NT2/D1 (cell line): ENCODE measurements around the gene FEM1B.

Source experiments
- SUZ12 ChIP-seq: IDR thresholded peaks from 2 replicates; pipeline ENCODE4 v1.6.1; 2011; ENCODE audit not compliant: insufficient read length, insufficient read depth; ENCODE audit errors: extremely low read depth
- YY1 ChIP-seq: IDR thresholded peaks from 2 replicates; pipeline ENCODE4 v1.6.1; 2011; ENCODE audit not compliant: insufficient read length, insufficient read depth
- ZNF274 ChIP-seq: IDR thresholded peaks from 2 replicates; pipeline ENCODE4 v1.6.1; 2011; ENCODE audit warnings: mild to moderate bottlenecking, low read depth, low read length

DNA sequence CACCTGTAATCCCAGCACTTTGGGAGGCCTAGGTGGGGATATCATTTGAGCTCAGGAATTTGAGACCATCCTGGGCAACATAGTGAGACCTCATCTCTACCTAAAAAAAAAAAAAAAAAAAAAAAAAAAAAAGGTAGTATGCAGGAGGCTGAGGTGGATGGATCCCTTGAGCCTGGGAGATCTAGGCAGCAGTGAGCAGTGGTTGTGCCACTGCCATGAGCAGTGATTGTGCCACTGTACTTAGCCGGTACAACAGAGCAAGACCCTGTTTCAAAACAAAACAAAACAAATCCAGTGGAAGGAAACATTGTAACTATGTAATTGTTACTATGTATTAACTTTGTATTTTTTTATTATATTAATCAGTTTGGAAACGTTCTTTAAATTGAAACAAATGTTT lies 5.9 kb downstream of the FEM1B start:
- TF ChIP-seq YY1 (no peak), ZNF274 (no peak), SUZ12 (no peak)
